Thoracic aorta (tissue), 2 donors: ENCODE results near the gene KLK2. TPM values are rescaled to one million over a fixed set of nuclear protein-coding genes. Genes with fewer than 3 reads are reported as not detected.

Experiments
- ATAC-seq: fragments of 150-250 bp; one replicate; pipeline ENCODE4 v1.8.0; 2017; ENCODE audit warnings: low read depth; ENCODE audit not compliant: insufficient number of reproducible peaks, low FRiP score
- DNase-seq: peaks from one replicate; pipeline ENCODE4 v3.0.0-alpha.2; 2020; ENCODE audit warnings: low spot score
- H3K27ac ChIP-seq, 2 donors: fragments of 200-600 bp; sonication (generic); 1 replicate in 1 of 2; 2 replicates in 1 of 2; pipeline ENCODE4 v1.5.1; 2016; ENCODE audit warnings: mild to moderate bottlenecking in 2 of 2, moderate library complexity in 2 of 2
- H3K27me3 ChIP-seq: fragments of 200-600 bp; sonication (generic); replicated peaks from 2 replicates; pipeline ENCODE4 v1.6.0; 2016; ENCODE audit warnings: mild to moderate bottlenecking; ENCODE audit not compliant: insufficient read depth
- H3K36me3 ChIP-seq: fragments of 200-600 bp; sonication (generic); one replicate; pipeline ENCODE4 v1.5.1; 2016
- H3K4me1 ChIP-seq, 2 donors: fragments of 200-600 bp; sonication (generic); 1 replicate in 1 of 2; 2 replicates in 1 of 2; pipeline versions ENCODE4 v1.5.1 to v1.6.0; 2016; ENCODE audit warnings: low read depth in 2 of 2, mild to moderate bottlenecking in 1 of 2; ENCODE audit not compliant: control insufficient read depth in 1 of 2
- H3K4me3 ChIP-seq: fragments of 200-600 bp; sonication (generic); 2 replicates; pipeline ENCODE4 v1.5.1; 2016; ENCODE audit warnings: mild to moderate bottlenecking
- H3K9me3 ChIP-seq: fragments of 200-600 bp; sonication (generic); 2 replicates; pipeline ENCODE4 v1.5.1; 2016
- total RNA-seq, 2 donors: library from RNA; depleted of rRNA; stranded (reverse); fragments of >200 nt; gene quantifications; one replicate each; pipeline versions ENCODE4 v1.1.0 to v1.2.3, GENCODE V29; 2016
- TF ChIP-seq, protein P1 (sequence below): fragments of 200-600 bp; sonication (generic); IDR thresholded peaks from one replicate; pipeline ENCODE4 v1.5.1; 2019; ENCODE audit warnings: antibody characterized with exemption

The KLK2 gene
- total RNA-seq, 2 donors from 2014 or later: not detected

DNA sequence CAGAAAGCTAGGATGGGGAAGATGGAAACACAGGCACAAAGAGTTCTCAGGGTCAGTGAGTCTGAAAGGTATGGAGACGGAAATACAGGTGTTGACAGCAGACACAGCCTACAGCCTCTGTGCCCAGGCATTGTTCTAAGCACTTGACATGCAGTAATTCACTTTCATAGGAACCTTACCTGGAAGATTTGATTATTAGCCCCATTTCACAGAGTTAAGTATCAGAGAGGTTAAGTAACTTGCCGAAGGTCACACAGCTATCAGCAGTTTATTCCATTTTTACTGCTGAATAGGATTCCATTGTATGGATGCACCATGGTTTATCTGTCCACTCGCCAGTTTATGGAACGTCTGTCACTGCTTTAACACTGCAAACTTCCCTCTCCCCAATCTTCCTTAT lies 24.8 kb downstream of the KLK2 start:
- no peaks in the 10 kb centered on the region for H3K27me3 ChIP-seq
- no peak overlapping the region for H3K4me3 ChIP-seq
- DNase-seq (no peak), ATAC-seq (no peak)
- TF ChIP-seq, protein P1, sequence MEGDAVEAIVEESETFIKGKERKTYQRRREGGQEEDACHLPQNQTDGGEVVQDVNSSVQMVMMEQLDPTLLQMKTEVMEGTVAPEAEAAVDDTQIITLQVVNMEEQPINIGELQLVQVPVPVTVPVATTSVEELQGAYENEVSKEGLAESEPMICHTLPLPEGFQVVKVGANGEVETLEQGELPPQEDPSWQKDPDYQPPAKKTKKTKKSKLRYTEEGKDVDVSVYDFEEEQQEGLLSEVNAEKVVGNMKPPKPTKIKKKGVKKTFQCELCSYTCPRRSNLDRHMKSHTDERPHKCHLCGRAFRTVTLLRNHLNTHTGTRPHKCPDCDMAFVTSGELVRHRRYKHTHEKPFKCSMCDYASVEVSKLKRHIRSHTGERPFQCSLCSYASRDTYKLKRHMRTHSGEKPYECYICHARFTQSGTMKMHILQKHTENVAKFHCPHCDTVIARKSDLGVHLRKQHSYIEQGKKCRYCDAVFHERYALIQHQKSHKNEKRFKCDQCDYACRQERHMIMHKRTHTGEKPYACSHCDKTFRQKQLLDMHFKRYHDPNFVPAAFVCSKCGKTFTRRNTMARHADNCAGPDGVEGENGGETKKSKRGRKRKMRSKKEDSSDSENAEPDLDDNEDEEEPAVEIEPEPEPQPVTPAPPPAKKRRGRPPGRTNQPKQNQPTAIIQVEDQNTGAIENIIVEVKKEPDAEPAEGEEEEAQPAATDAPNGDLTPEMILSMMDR: no peak
- H3K36me3 ChIP-seq: no peaks in the 10 kb centered on the region
- no peaks in the 10 kb centered on the region for H3K4me1 ChIP-seq
- no peaks in the 10 kb centered on the region for H3K9me3 ChIP-seq
- H3K27ac ChIP-seq: no peak overlapping the region

DNA sequence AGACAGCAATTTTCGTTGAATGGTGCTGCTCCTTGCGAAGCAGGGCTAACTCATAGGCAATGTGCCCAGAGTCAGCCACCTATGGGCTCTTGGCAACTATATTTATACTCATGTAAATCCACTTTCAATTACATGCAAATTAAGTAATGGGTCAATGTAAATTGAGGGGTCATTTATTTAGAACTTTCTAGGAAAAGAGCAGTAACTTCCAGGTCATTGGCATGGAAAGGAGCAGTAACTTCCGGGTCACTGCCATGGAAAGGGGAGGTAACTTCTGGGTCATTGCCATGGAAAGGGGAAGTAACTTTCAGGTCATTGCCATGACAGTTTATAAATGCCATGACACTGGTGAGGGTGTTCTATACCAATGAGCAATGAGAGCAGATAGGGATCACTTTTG lies 26.3 kb downstream of the KLK2 start:
- Histone ChIP-seq H3K4me3 (no peak overlapping the region), H3K4me1 (no peaks in the 10 kb centered on the region), H3K27me3 (no peaks in the 10 kb centered on the region), H3K27ac (no peak overlapping the region), H3K36me3 (no peaks in the 10 kb centered on the region), H3K9me3 (no peaks in the 10 kb centered on the region)
- TF ChIP-seq, protein P1: no peak
- DNase-seq (no peak), ATAC-seq (no peak)

DNA sequence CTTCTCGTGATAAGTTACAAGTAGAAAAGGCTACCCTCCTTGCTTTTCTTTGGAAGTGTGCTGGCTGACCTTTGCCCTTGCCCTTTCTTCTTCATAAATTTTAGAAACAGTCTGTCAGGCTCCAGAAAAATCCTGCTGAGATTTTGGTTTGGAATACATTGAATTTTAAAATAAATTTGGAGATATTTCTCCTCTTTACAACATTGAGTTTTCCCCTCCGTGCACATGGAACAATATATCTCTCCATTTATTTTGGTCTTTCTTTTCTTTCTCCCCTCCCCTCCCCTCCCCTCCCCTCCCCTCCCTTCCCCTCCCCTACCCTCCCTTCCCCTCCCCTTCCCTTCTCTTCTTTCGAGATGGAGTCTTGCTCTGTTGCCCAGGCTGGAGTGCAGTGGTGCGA lies 29.4 kb downstream of the KLK2 start:
- Histone ChIP-seq H3K36me3 (no peaks in the 10 kb centered on the region), H3K4me3 (no peak overlapping the region), H3K4me1 (no peaks in the 10 kb centered on the region), H3K27me3 (no peaks in the 10 kb centered on the region), H3K9me3 (no peaks in the 10 kb centered on the region), H3K27ac (no peak overlapping the region)
- TF ChIP-seq, protein P1: no peak
- ATAC-seq: no peak
- no peak for DNase-seq

DNA sequence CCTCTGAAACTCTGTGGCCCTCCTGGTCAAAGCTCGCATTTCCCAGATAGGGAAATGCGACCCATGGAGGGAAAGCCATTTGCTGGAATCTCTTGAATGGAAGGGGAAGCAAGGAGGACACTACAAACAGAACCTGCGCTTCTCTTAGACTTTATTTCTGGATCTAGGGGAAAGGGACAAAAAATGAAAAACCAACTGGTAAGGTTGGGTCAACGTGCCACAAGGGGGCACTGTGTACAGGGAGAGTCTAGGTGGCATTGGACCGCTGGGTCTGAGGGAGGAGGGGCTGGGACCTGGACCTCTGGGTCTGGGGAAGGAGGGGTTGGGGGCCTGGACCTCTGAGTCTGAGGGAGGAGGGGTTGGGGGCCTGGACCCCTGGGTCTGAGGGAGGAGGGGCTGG lies 33.0 kb downstream of the KLK2 start:
- no peak for DNase-seq
- H3K9me3 ChIP-seq: no peaks in the 10 kb centered on the region
- no peaks in the 10 kb centered on the region for H3K4me1 ChIP-seq
- no peaks in the 10 kb centered on the region for H3K27me3 ChIP-seq
- ATAC-seq: no peak
- H3K36me3 ChIP-seq: no peaks in the 10 kb centered on the region
- H3K4me3 ChIP-seq: no peak overlapping the region
- no peak overlapping the region for H3K27ac ChIP-seq
- TF ChIP-seq, protein P1: no peak

DNA sequence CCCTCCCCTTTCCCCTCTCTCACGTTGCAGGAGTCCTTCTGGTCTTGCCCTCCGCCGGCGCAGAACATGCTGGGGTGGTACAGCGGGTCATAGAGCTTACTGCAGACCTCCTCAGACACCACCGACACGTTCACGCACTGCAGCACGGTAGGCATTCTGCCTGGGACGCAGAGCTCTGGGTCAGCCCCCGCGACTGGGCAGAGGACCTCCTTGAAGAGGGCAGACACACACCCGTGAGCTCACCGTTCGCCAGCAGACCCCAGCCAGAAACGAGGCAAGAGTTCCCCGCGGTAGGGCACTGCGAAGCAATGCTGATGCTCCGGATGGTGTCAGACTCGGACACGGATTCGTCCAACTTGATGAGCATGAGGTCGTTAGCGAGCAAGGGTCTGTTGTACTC lies 35.1 kb downstream of the KLK2 start:
- Histone ChIP-seq H3K27me3 (no peaks in the 10 kb centered on the region), H3K36me3 (no peaks in the 10 kb centered on the region), H3K4me1 (no peaks in the 10 kb centered on the region), H3K27ac (no peak overlapping the region), H3K9me3 (no peaks in the 10 kb centered on the region), H3K4me3 (no peak overlapping the region)
- DNase-seq (no peak), ATAC-seq (no peak)
- TF ChIP-seq, protein P1: no peak
